ENCODE results near the gene MYLK2.

The MYLK2 gene

GRCh38 chr20:31866221-31866620, 47.1 kb downstream of the MYLK2 start:
- Histone ChIP-seq H3K4me1 (no peaks in the 10 kb centered on the region), H3K4me3 (ENCODE audit: low read depth, low read length) (no peak overlapping the region), H3K27me3 (peaks cover 22% of the 10 kb centered on the region), H3K36me3 (no peaks in the 10 kb centered on the region), H3K9me3 (no peaks in the 10 kb centered on the region)
- TF ChIP-seq CTCF (IDR thresholded peaks at IDR 0.05; ENCODE audit: low read depth, low read length): no peak
- DNase-seq: no peak

- peaks cover 31% of the 10 kb centered on the region for H3K27me3 ChIP-seq
- DNase-seq: no peak
- no peak overlapping the region for H3K4me3 ChIP-seq (ENCODE audit: low read depth, low read length)
- no peaks in the 10 kb centered on the region for H3K4me1 ChIP-seq
- TF ChIP-seq CTCF (IDR thresholded peaks at IDR 0.05; ENCODE audit: low read depth, low read length): no peak
- H3K9me3 ChIP-seq: no peaks in the 10 kb centered on the region
- no peaks in the 10 kb centered on the region for H3K36me3 ChIP-seq
Measured at GRCh38 chr20:31868853-31869672, 49.9 kb downstream of the MYLK2 start.

- no peak for TF ChIP-seq CTCF (IDR thresholded peaks at IDR 0.05; ENCODE audit: low read depth, low read length)
- Histone ChIP-seq H3K4me1 (no peaks in the 10 kb centered on the region), H3K27me3 (peaks cover 31% of the 10 kb centered on the region), H3K4me3 (ENCODE audit: low read depth, low read length) (peak overlapping the region; percentile 55), H3K36me3 (no peaks in the 10 kb centered on the region), H3K9me3 (no peaks in the 10 kb centered on the region)
- DNase-seq: no peak
Measured at GRCh38 chr20:31869673-31869941, 50.5 kb downstream of the MYLK2 start.

- H3K4me1 ChIP-seq: no peaks in the 10 kb centered on the region
- peak within 1 kb of the TSS; percentile 55 for H3K4me3 ChIP-seq (ENCODE audit: low read depth, low read length)
- peak; percentile 39 for DNase-seq
- no peak for TF ChIP-seq CTCF (IDR thresholded peaks at IDR 0.05; ENCODE audit: low read depth, low read length)
- no peaks in the 10 kb centered on the region for H3K36me3 ChIP-seq
- peaks cover 31% of the 10 kb centered on the region for H3K27me3 ChIP-seq
- H3K9me3 ChIP-seq: no peaks in the 10 kb centered on the region
Measured at GRCh38 chr20:31869942-31870725, 51.0 kb downstream of the MYLK2 start, which contains the start of the genes DUSP15 and TTLL9. TSS of gene DUSP15 (minus strand) at chr20:31870527. CDS start at chr20:31870337, 190 bp downstream. TSS of gene TTLL9 (plus strand) at chr20:31870634. CDS start at chr20:31871127, 493 bp downstream.

- no peak for TF ChIP-seq CTCF (IDR thresholded peaks at IDR 0.05; ENCODE audit: low read depth, low read length)
- DNase-seq: no peak
Measured at GRCh38 chr20:31870726-31871617, 51.8 kb downstream of the MYLK2 start.

More at GRCh38 chr20:31870726-31871617, 51.8 kb downstream of the MYLK2 start:
- H3K36me3 ChIP-seq: no peaks in the 10 kb centered on the region
- no peaks in the 10 kb centered on the region for H3K4me1 ChIP-seq
- H3K9me3 ChIP-seq: no peaks in the 10 kb centered on the region
- peaks cover 31% of the 10 kb centered on the region for H3K27me3 ChIP-seq
- peak overlapping the region; percentile 55 for H3K4me3 ChIP-seq (ENCODE audit: low read depth, low read length)
